B cell (primary cell): ENCODE results near the gene U2AF2. TPM values are rescaled to one million over a fixed set of nuclear protein-coding genes. Genes with fewer than 3 reads are reported as not detected.

Source experiments
- ATAC-seq: fragments of 200-7000 bp; cut with Tn5 transposase; one replicate; pipeline ENCODE4 v1.10.0; 2021; ENCODE audit warnings: low read depth, mild to moderate bottlenecking, moderate number of reproducible peaks, moderate library complexity
- CTCF ChIA-PET: fragments of 350-600 bp; sonication (Branson Sonifier 250); formaldehyde crosslinking; loops from one replicate; lab custom pipeline; 2021; ENCODE audit warnings: antibody characterized with exemption, inconsistent platforms; lab: Charles Lee
- POLR2A ChIA-PET: fragments of 350-600 bp; sonication (Branson Sonifier 250); formaldehyde crosslinking; loops from one replicate; lab custom pipeline; 2021; ENCODE audit warnings: antibody characterized with exemption; lab: Charles Lee
- DNase-seq: peaks from one replicate; pipeline ENCODE4 v3.0.0; 2013
- H2AFZ ChIP-seq: 2 replicates; pipeline ENCODE4 v1.6.1; 2012; ENCODE audit warnings: mild to moderate bottlenecking, low read depth, low read length; ENCODE audit not compliant: insufficient read depth, poor library complexity, severe bottlenecking
- H3K27ac ChIP-seq, 2 donors: 1 replicate in 1 of 2; 2 replicates in 1 of 2; pipeline ENCODE4 v1.5.1; 2012 to 2013; ENCODE audit warnings: low read length in 2 of 2, mild to moderate bottlenecking in 2 of 2, moderate library complexity in 1 of 2
- H3K27me3 ChIP-seq, 4 experiments: fragments of 200-600 bp in 1 of 4; sonication (generic) in 1 of 4; replicated peaks in 1 of 4; 1 replicate in 2 of 4; 2 replicates in 2 of 4; pipeline versions ENCODE4 v1.6.1 to v1.7.0; 2013 to 2016; ENCODE audit warnings: low read length in 3 of 4, mild to moderate bottlenecking in 2 of 4, mixed read lengths in 1 of 4, moderate library complexity in 1 of 4; ENCODE audit not compliant: insufficient read depth in 4 of 4, control insufficient read depth in 3 of 4; ENCODE audit errors: control extremely low read depth in 1 of 4
- H3K36me3 ChIP-seq, 2 experiments: replicated peaks in 1 of 2; 1 replicate in 1 of 2; 2 replicates in 1 of 2; pipeline versions ENCODE4 v1.6.1 to v1.7.1; 2013; ENCODE audit warnings: low read length in 1 of 2; ENCODE audit not compliant: insufficient read depth in 2 of 2, control insufficient read depth in 1 of 2; ENCODE audit errors: control extremely low read depth in 1 of 2, extremely low read depth in 1 of 2
- H3K4me1 ChIP-seq, 2 donors: fragments of 200-600 bp in 1 of 2; sonication (generic) in 1 of 2; 1 replicate in 1 of 2; 2 replicates in 1 of 2; pipeline versions ENCODE4 v1.5.1 to v1.6.1; 2013 to 2017; ENCODE audit warnings: low read length in 2 of 2; ENCODE audit not compliant: control insufficient read depth in 2 of 2, insufficient read depth in 2 of 2
- H3K4me2 ChIP-seq: replicated peaks from 2 replicates; pipeline ENCODE3; 2012; ENCODE audit warnings: mild to moderate bottlenecking, low read depth, low read length; ENCODE audit not compliant: poor library complexity, severe bottlenecking
- H3K4me3 ChIP-seq, 5 experiments: fragments of 200-600 bp in 1 of 5; sonication (generic) in 1 of 5; 1 replicate in 3 of 5; 2 replicates in 2 of 5; pipeline versions ENCODE4 v1.5.1 to v1.7.0; 2011 to 2016; ENCODE audit warnings: low read length in 4 of 5, mild to moderate bottlenecking in 4 of 5, low read depth in 2 of 5, control low read depth in 1 of 5, moderate library complexity in 1 of 5; ENCODE audit not compliant: insufficient read depth in 1 of 5; ENCODE audit errors: control extremely low read depth in 1 of 5, extremely low read depth in 1 of 5
- H3K79me2 ChIP-seq: fragments of 200-600 bp; sonication (generic); one replicate; pipeline ENCODE4 v1.6.0; 2016; ENCODE audit warnings: low read length; ENCODE audit not compliant: control insufficient read depth, insufficient read depth
- H3K9ac ChIP-seq: fragments of 200-600 bp; sonication (generic); 2 replicates; pipeline ENCODE4 v1.6.1; 2017; ENCODE audit warnings: mild to moderate bottlenecking, low read length, moderate library complexity
- H3K9me3 ChIP-seq, 3 donors: one replicate each; pipeline versions ENCODE4 v1.6.1 to v1.7.1; 2013; ENCODE audit warnings: low read length in 2 of 3; ENCODE audit not compliant: control insufficient read depth in 2 of 3, insufficient read depth in 1 of 3; ENCODE audit errors: control extremely low read depth in 1 of 3
- H4K20me1 ChIP-seq: 2 replicates; pipeline ENCODE4 v1.6.0; 2012; ENCODE audit warnings: mild to moderate bottlenecking, low read length; ENCODE audit not compliant: insufficient read depth, control insufficient read depth, poor library complexity, severe bottlenecking
- H3K27ac Mint-ChIP-seq: one replicate; pipeline ENCODE4 v1.8.0; 2021; ENCODE audit warnings: mixed read lengths
- H3K27me3 Mint-ChIP-seq: one replicate; pipeline ENCODE4 v1.8.0; 2021; ENCODE audit warnings: mixed read lengths
- H3K4me1 Mint-ChIP-seq: one replicate; pipeline ENCODE4 v1.8.0; 2021; ENCODE audit warnings: mixed read lengths
- H3K4me3 Mint-ChIP-seq: one replicate; pipeline ENCODE4 v1.8.0; 2021; ENCODE audit warnings: mixed read lengths
- H3K9me3 Mint-ChIP-seq: one replicate; pipeline ENCODE4 v1.8.0; 2022; ENCODE audit warnings: mixed read lengths; ENCODE audit not compliant: insufficient read depth
- CTCF ChIP-seq: fragments of 200-600 bp; IDR thresholded peaks from one replicate; pipeline ENCODE4 v1.8.0; 2022; ENCODE audit warnings: antibody characterized with exemption, mild to moderate bottlenecking
- EZH2 ChIP-seq: IDR thresholded peaks from 2 replicates; pipeline ENCODE4 v1.6.1; 2012; ENCODE audit warnings: borderline replicate concordance, low read depth, mild to moderate bottlenecking, moderate library complexity, low read length; ENCODE audit not compliant: insufficient read depth, poor library complexity, severe bottlenecking
- WGBS: methylation state at CpG from one replicate; pipeline ENCODE4 v1.1.5; 2013; ENCODE audit warnings: missing lambda C conversion rate; ENCODE audit not compliant: insufficient coverage; 5-methylcytosine and 5-hydroxymethylcytosine counted together
- intact Hi-C: fragments of 100-400 bp; cut with micrococcal nuclease; formaldehyde crosslinking; loops from one replicate; pipeline ENCODE4 v1.10.0; 2022
- polyA plus RNA-seq: library from polyadenylated mRNA; depleted of rRNA; stranded (reverse); fragments of >200 nt; gene quantifications from 2 replicates; pipeline ENCODE4 v1.2.3, GENCODE V29; 2012
- total RNA-seq, 2 donors: library from RNA; stranded (reverse); fragments of 120-200 nt in 1 of 2; gene quantifications; 1 replicate in 1 of 2; 2 replicates in 1 of 2; pipeline versions ENCODE4 v1.2.3 to v1.2.4, GENCODE V29; 2013 to 2022

The U2AF2 gene
- total and polyA plus RNA-seq, 2 donors (not counting 1 experiment from before 2014, with no cell fraction given): 275 to 300 TPM

- no peaks in the 10 kb centered on the region for H3K27me3 Mint-ChIP-seq
- no peak overlapping the region for H3K27ac Mint-ChIP-seq
- peaks cover 0 to 13% of the 10 kb centered on the region in 2 experiments for H3K36me3 ChIP-seq
- no peaks in the 10 kb centered on the region for H3K27me3 ChIP-seq
- no peak overlapping the region for H3K4me2 ChIP-seq
- no peak for TF ChIP-seq CTCF
- TF ChIP-seq EZH2: no peak
- peaks cover 68% of the 10 kb centered on the region for H3K4me1 Mint-ChIP-seq
- H4K20me1 ChIP-seq: peaks cover 30% of the 10 kb centered on the region
- CTCF ChIA-PET: interaction anchor here (4.9 kb wide), 1 partner anchor 23 kb away, joined by 21 read pairs; no protein-coding TSS in a partner anchor
- H3K79me2 ChIP-seq: peaks cover 66% of the 10 kb centered on the region
- 100% methylated on average over 5 of the region's 5 CpGs for WGBS
- no peaks in the 10 kb centered on the region for H3K9me3 ChIP-seq
- no peak overlapping the region for H3K9ac ChIP-seq
- DNase-seq (no peak), ATAC-seq (no peak)
- H3K4me3 ChIP-seq: no peak overlapping the region
- no peak overlapping the region for H3K27ac ChIP-seq
- no peaks in the 10 kb centered on the region for H3K9me3 Mint-ChIP-seq
- peaks cover 24 to 40% of the 10 kb centered on the region in 2 donors for H3K4me1 ChIP-seq
- intact Hi-C loops: loop anchor here (5.0 to 10.0 kb wide), 3 partner anchors 33 to 355 kb away; partner anchors contain the start of genes BRSK1, HSPBP1, PPP6R1 and ZNF580
- H2AFZ ChIP-seq: no peak overlapping the region
- no peak overlapping the region for H3K4me3 Mint-ChIP-seq
- POLR2A ChIA-PET: no interaction called here
These were observed 45.5 kb upstream of the U2AF2 start for GRCh38 chr19:55609326-55609725.

- intact Hi-C loops: no loop called here
- ChIA-PET POLR2A (no interaction called here), CTCF (interaction anchor here (0.6 to 4.9 kb wide), 3 partner anchors 21 to 108 kb away, joined by 3 to 21 read pairs (median 3); no protein-coding TSS in a partner anchor)
- no peak overlapping the region for H3K9ac ChIP-seq
- H3K4me1 ChIP-seq: peaks cover 17 to 24% of the 10 kb centered on the region in 2 donors
- H3K4me3 ChIP-seq: no peak overlapping the region
- DNase-seq (no peak), ATAC-seq (no peak)
- peaks cover 35% of the 10 kb centered on the region for H4K20me1 ChIP-seq
- H3K27me3 ChIP-seq: no peaks in the 10 kb centered on the region
- Mint-ChIP-seq H3K27ac (peak overlapping the region; percentile 18), H3K27me3 (no peaks in the 10 kb centered on the region), H3K9me3 (no peaks in the 10 kb centered on the region), H3K4me3 (no peak overlapping the region), H3K4me1 (peaks cover 55% of the 10 kb centered on the region)
- no peaks in the 10 kb centered on the region for H3K9me3 ChIP-seq
- H2AFZ ChIP-seq: no peak overlapping the region
- 87% methylated on average over 11 of the region's 15 CpGs for WGBS
- peaks cover 0 to 18% of the 10 kb centered on the region in 2 experiments for H3K36me3 ChIP-seq
- H3K4me2 ChIP-seq: peak overlapping the region; percentile 20
- TF ChIP-seq CTCF: no peak
- TF ChIP-seq EZH2: no peak
- peak overlapping the region in 1 of 2 donors; percentile 70 for H3K27ac ChIP-seq
- H3K79me2 ChIP-seq: peaks cover 65% of the 10 kb centered on the region
These were observed 43.4 kb upstream of the U2AF2 start for GRCh38 chr19:55611300-55611982.
